Renal cortical epithelial cell (primary cell): ENCODE results near the gene PTH1R. TPM values are rescaled to one million over a fixed set of nuclear protein-coding genes. Genes with fewer than 3 reads are reported as not detected.

Experiments used
- DNase-seq: peaks from one replicate; pipeline ENCODE4 v3.0.0-alpha.2; 2011; ENCODE audit warnings: low read depth
- total RNA-seq: library from RNA; depleted of rRNA; stranded (reverse); fragments of >200 nt; gene quantifications from 2 replicates; pipeline ENCODE4 v1.2.3, GENCODE V29; 2014

The PTH1R gene
- total RNA-seq, 1 donor from 2014 or later: 106 TPM

GRCh38 chr3:46864061-46864881 lies 13.2 kb upstream of the PTH1R start:
- no peak for DNase-seq

- DNase-seq: no peak
These were observed 12.5 kb upstream of the PTH1R start for GRCh38 chr3:46865031-46865507.

- no peak for DNase-seq
These were observed 12.0 kb upstream of the PTH1R start for GRCh38 chr3:46865546-46865945.

GRCh38 chr3:46866032-46866595 lies 11.4 kb upstream of the PTH1R start:
- no peak for DNase-seq

GRCh38 chr3:46866720-46867549 lies 10.6 kb upstream of the PTH1R start:
- DNase-seq: no peak

GRCh38 chr3:46867550-46867898 lies 10.0 kb upstream of the PTH1R start:
- DNase-seq: no peak

GRCh38 chr3:46868287-46868686 lies 9.2 kb upstream of the PTH1R start:
- no peak for DNase-seq

GRCh38 chr3:46868948-46869347 lies 8.6 kb upstream of the PTH1R start:
- no peak for DNase-seq

GRCh38 chr3:46869440-46869839 lies 8.1 kb upstream of the PTH1R start:
- DNase-seq: no peak

GRCh38 chr3:46870651-46871050 lies 6.9 kb upstream of the PTH1R start:
- no peak for DNase-seq

GRCh38 chr3:46871222-46871621 lies 6.3 kb upstream of the PTH1R start:
- DNase-seq: no peak

GRCh38 chr3:46873521-46873920 lies 4.0 kb upstream of the PTH1R start:
- no peak for DNase-seq

- DNase-seq: no peak
These were observed 3.1 kb upstream of the PTH1R start for GRCh38 chr3:46874430-46874829.

GRCh38 chr3:46875560-46875959 lies 2.0 kb upstream of the PTH1R start:
- no peak for DNase-seq

- DNase-seq: peak; percentile 67
These were observed 914 bp upstream of the PTH1R start for GRCh38 chr3:46876313-46877300.

- DNase-seq: peak; percentile 90
These were observed 1.4 kb downstream of the PTH1R start for GRCh38 chr3:46878781-46879436.

GRCh38 chr3:46880884-46881595 lies 3.5 kb downstream of the PTH1R start:
- DNase-seq: no peak

- DNase-seq: no peak
These were observed 4.3 kb downstream of the PTH1R start for GRCh38 chr3:46881596-46882376.

- no peak for DNase-seq
These were observed 5.0 kb downstream of the PTH1R start for GRCh38 chr3:46882377-46883053.
